ENCODE results near the gene NT5C1A. TPM values are rescaled to one million over a fixed set of nuclear protein-coding genes. Genes with fewer than 3 reads are reported as not detected.

Gene NT5C1A
- total RNA-seq, 2 donors from 2014 or later, result 2.3 to 3.1 TPM

DNA sequence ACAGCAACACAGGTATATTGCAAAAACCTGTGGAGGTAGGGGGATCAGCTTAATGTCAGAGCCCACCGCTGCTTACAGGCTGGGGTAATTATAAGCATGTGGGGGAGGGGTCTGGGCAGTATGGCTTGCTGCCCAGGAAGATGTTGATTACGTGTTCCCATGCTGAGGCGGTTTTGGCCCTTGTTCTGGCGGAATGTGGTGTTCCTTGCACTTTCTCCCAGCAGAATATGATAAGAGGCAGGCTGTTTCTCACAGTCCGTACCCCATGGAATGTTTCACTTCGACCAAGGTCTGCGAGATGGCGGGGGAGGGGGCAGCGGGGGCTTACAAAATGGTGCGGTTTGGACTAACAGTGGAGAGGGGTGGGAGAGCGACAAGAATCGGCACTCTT is 29.1 kb upstream of the NT5C1A start:
- ATAC-seq, result peak; percentile 82
- 5 to 11% methylated on average over 12 of the region's 12 CpGs for WGBS, 2 donors
- Histone ChIP-seq H3K4me3 (no peak overlapping the region), H3K27ac (peak overlapping the region; percentile 65 to 88 (median 81)), H3K4me1 (peaks cover 33% of the 10 kb centered on the region), H3K27me3 (no peaks in the 10 kb centered on the region), H3K9me3 (no peaks in the 10 kb centered on the region), H3K36me3 (replicated peaks in 1 of 2; ENCODE audit: insufficient read depth in 1 of 2, low read depth in 2 of 2) (no peaks in the 10 kb centered on the region)
- intact Hi-C loops (cut with DNase I), result no loop called here
- DNase-seq, result peak; percentile 88 to 94 (median 93)
- TF ChIP-seq, protein P1, sequence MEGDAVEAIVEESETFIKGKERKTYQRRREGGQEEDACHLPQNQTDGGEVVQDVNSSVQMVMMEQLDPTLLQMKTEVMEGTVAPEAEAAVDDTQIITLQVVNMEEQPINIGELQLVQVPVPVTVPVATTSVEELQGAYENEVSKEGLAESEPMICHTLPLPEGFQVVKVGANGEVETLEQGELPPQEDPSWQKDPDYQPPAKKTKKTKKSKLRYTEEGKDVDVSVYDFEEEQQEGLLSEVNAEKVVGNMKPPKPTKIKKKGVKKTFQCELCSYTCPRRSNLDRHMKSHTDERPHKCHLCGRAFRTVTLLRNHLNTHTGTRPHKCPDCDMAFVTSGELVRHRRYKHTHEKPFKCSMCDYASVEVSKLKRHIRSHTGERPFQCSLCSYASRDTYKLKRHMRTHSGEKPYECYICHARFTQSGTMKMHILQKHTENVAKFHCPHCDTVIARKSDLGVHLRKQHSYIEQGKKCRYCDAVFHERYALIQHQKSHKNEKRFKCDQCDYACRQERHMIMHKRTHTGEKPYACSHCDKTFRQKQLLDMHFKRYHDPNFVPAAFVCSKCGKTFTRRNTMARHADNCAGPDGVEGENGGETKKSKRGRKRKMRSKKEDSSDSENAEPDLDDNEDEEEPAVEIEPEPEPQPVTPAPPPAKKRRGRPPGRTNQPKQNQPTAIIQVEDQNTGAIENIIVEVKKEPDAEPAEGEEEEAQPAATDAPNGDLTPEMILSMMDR (IDR thresholded peaks at IDR 0.05), result no peak
- peak in 1 of 3 donors; percentile 61 for TF ChIP-seq POLR2A (IDR thresholded peaks at IDR 0.05)

DNA sequence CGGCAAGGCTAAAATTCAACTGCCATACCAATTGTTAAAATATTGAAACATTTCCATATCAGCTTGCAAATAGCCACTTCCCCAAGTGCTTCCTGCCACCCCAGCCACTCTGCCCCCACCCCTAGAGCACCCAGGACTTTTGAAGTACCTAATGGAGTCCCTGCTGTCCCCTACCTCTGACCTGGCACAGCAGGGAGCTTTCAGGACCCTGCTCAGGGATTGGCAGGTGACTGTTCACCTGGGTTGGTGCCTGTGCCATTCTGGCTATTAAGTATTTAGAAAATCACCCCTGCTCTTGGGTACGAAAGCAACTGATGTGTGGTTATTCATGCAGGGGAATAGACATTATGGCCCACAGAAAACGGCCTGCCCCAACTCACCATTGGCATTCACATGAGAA is 28.4 kb upstream of the NT5C1A start:
- Histone ChIP-seq H3K9me3 (no peaks in the 10 kb centered on the region), H3K4me3 (no peak overlapping the region), H3K27me3 (no peaks in the 10 kb centered on the region), H3K27ac (peak overlapping the region; percentile 65 to 88 (median 81)), H3K4me1 (peaks cover 33% of the 10 kb centered on the region), H3K36me3 (replicated peaks in 1 of 2; ENCODE audit: insufficient read depth in 1 of 2, low read depth in 2 of 2) (no peaks in the 10 kb centered on the region)
- TF ChIP-seq POLR2A (IDR thresholded peaks at IDR 0.05), result no peak
- TF ChIP-seq, protein P1 (IDR thresholded peaks at IDR 0.05), result no peak
- WGBS, 2 donors, result 52 to 61% methylated on average over 3 of the region's 3 CpGs
- ATAC-seq (no peak), DNase-seq (peak in 1 of 4 donors; percentile 23)
- intact Hi-C loops (cut with DNase I), result no loop called here

DNA sequence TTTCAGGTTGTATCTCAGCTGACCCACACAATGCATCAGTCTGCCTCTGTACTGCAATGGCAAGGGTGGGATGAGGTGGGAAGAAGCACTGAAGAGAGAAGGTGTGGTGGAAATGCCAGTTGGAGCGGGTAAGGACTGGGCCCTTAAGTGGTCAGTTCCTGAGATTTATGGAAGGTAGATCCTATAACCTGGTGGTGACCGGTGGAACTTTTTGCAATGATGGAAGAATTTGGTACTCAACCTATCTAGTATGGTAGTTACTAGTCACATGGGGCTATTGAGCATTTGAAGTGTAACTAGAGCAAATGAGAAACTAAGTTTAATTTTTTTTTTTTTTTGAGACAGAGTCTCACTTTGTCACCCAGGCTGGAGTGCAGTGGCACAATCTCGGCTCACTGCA is 27.5 kb upstream of the NT5C1A start:
- TF ChIP-seq POLR2A (IDR thresholded peaks at IDR 0.05), result no peak
- TF ChIP-seq, protein P1 (IDR thresholded peaks at IDR 0.05), result no peak
- no peak for DNase-seq
- WGBS, 2 donors, result 96 to 100% methylated on average over 3 of the region's 3 CpGs
- intact Hi-C loops (cut with DNase I), result no loop called here
- H3K27ac ChIP-seq, result no peak overlapping the region
- no peak overlapping the region for H3K4me3 ChIP-seq
- ATAC-seq, result no peak
- H3K9me3 ChIP-seq, result no peaks in the 10 kb centered on the region
- H3K36me3 ChIP-seq (replicated peaks in 1 of 2; ENCODE audit: insufficient read depth in 1 of 2, low read depth in 2 of 2), result no peaks in the 10 kb centered on the region
- H3K4me1 ChIP-seq, result peaks cover 33% of the 10 kb centered on the region
- no peaks in the 10 kb centered on the region for H3K27me3 ChIP-seq

DNA sequence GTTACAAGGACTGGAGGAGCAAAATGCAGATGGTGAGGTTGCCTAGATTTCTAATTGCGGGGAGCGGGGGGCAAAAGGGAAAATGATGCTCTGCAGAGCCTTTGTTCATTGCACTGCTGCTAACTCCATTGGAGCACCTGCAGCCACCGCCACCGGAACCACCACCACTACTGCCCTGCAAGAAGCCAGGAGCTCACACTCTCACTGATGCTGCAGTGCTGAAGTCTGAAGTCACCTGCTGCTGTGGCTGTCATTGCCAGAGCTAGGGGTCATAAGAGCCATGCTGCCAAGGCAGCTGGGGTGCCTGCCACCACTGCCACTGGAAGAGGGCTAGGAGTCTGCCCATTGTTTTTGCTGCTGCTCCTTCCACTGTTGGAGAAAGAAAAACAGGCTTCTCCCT is 26.7 kb upstream of the NT5C1A start:
- ATAC-seq (no peak), DNase-seq (no peak)
- H3K4me1 ChIP-seq, result peaks cover 33% of the 10 kb centered on the region
- no peaks in the 10 kb centered on the region for H3K9me3 ChIP-seq
- intact Hi-C loops (cut with DNase I), result no loop called here
- 86 to 98% methylated on average over 4 of the region's 4 CpGs for WGBS, 2 donors
- no peak overlapping the region for H3K27ac ChIP-seq
- TF ChIP-seq, protein P1 (IDR thresholded peaks at IDR 0.05), result no peak
- no peak for TF ChIP-seq POLR2A (IDR thresholded peaks at IDR 0.05)
- H3K4me3 ChIP-seq, result no peak overlapping the region
- no peaks in the 10 kb centered on the region for H3K27me3 ChIP-seq
- no peaks in the 10 kb centered on the region for H3K36me3 ChIP-seq (replicated peaks in 1 of 2; ENCODE audit: insufficient read depth in 1 of 2, low read depth in 2 of 2)

DNA sequence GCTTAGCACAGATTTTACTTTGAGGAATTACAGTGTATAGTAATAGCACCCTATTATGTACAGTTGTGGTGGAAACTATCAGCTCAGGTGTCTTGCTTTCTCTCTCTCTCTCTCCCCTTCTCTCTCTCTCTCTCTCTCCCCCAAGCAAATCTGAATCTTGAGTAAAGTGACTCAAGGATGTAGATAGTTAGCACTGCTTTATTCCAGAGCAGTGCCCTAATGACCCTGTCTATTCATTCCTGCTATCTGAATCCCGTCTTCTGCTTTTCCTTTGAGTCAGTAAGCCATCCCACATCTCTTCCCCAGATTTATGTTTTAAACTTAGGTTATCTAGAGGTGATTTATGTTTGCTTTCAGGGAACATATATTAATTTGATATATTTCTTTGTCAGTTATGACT is 24.5 kb upstream of the NT5C1A start:
- Histone ChIP-seq H3K4me3 (no peak overlapping the region), H3K9me3 (no peaks in the 10 kb centered on the region), H3K4me1 (peaks cover 36% of the 10 kb centered on the region), H3K36me3 (replicated peaks in 1 of 2; ENCODE audit: insufficient read depth in 1 of 2, low read depth in 2 of 2) (no peaks in the 10 kb centered on the region), H3K27ac (no peak overlapping the region), H3K27me3 (no peaks in the 10 kb centered on the region)
- DNase-seq (no peak), ATAC-seq (no peak)
- 78% methylated on average over 1 of the region's 1 CpG for WGBS, 2 donors
- no peak for TF ChIP-seq POLR2A (IDR thresholded peaks at IDR 0.05)
- TF ChIP-seq, protein P1 (IDR thresholded peaks at IDR 0.05), result no peak
- intact Hi-C loops (cut with DNase I), result no loop called here
